AG04450 (cell line): ENCODE data around the gene UACA. TPM values are rescaled to one million over a fixed set of nuclear protein-coding genes. Genes with fewer than 3 reads are reported as not detected.

Experiments
- CTCF ChIA-PET: fragments of 300-600, 350-600 bp; formaldehyde crosslinking; extraction: SDS; loops from one replicate; lab custom pipeline; 2022; ENCODE audit warnings: antibody characterized with exemption, inconsistent platforms; lab: Charles Lee
- POLR2A ChIA-PET: fragments of 350-600 bp; formaldehyde crosslinking; extraction: SDS; loops from one replicate; lab custom pipeline; 2021; ENCODE audit warnings: antibody characterized with exemption, inconsistent platforms; lab: Yijun Ruan, JAX
- DNase-seq: peaks from one replicate; pipeline ENCODE4 v3.0.0-alpha.2; 2011; ENCODE audit warnings: low read depth, low spot score
- H3K27ac ChIP-seq: one replicate; pipeline ENCODE4 v1.5.1; 2012; ENCODE audit warnings: low read depth, low read length, control low read depth
- H3K27me3 ChIP-seq: one replicate; pipeline ENCODE4 v1.6.0; 2012; ENCODE audit warnings: low read length; ENCODE audit not compliant: control insufficient read depth, insufficient read depth
- H3K4me3 ChIP-seq: 2 replicates; pipeline ENCODE4 v1.5.1; 2011; ENCODE audit warnings: mild to moderate bottlenecking, low read depth, low read length, control low read depth
- H3K9me3 ChIP-seq: 2 replicates; pipeline ENCODE4 v1.5.1; 2012; ENCODE audit warnings: low read length; ENCODE audit not compliant: control insufficient read depth, insufficient read depth
- CTCF ChIP-seq: IDR thresholded peaks from 2 replicates; pipeline ENCODE4 v1.5.1; 2011; ENCODE audit warnings: low read depth, low read length, control low read depth, inconsistent platforms
- polyA plus RNA-seq: library from polyadenylated mRNA; depleted of rRNA; stranded (reverse); fragments of >200 nt; gene quantifications from 2 replicates; pipeline ENCODE4 v1.2.3, GENCODE V29; 2011

UACA gene
- polyA plus RNA-seq, 1 experiment = 134 TPM

- H3K4me3 ChIP-seq = no peak overlapping the region
- ChIA-PET POLR2A (no interaction called here), CTCF (interaction anchor here (1.3 to 1.8 kb wide), 2 partner anchors 35 to 67 kb away, joined by 3 to 7 read pairs; no protein-coding TSS in a partner anchor)
- H3K27me3 ChIP-seq = no peaks in the 10 kb centered on the region
- TF ChIP-seq CTCF = no peak
- no peaks in the 10 kb centered on the region for H3K9me3 ChIP-seq
- no peak overlapping the region for H3K27ac ChIP-seq
- DNase-seq = no peak
Observed at GRCh38 chr15:70757627-70758026, 5.7 kb downstream of the UACA start.

GRCh38 chr15:70754862-70755261 lies 8.5 kb downstream of the UACA start:
- POLR2A ChIA-PET = interaction anchor here (1.5 kb wide), 1 partner anchor 45 kb away, joined by 4 read pairs; no protein-coding TSS in a partner anchor
- no peaks in the 10 kb centered on the region for H3K9me3 ChIP-seq
- H3K27ac ChIP-seq = no peak overlapping the region
- DNase-seq = no peak
- no peak overlapping the region for H3K4me3 ChIP-seq
- 0 out of 2 replicates have a peak, but pooled peaks have one; percentile 3 for TF ChIP-seq CTCF
- CTCF ChIA-PET = interaction anchor here (0.5 to 2.2 kb wide), 4 partner anchors 32 to 102 kb away, joined by 3 to 18 read pairs (median 8); no protein-coding TSS in a partner anchor
- H3K27me3 ChIP-seq = no peaks in the 10 kb centered on the region

- H3K27me3 ChIP-seq = no peaks in the 10 kb centered on the region
- ChIA-PET CTCF (interaction anchor here (0.6 kb wide), 1 partner anchor 67 kb away, joined by 3 read pairs; no protein-coding TSS in a partner anchor), POLR2A (no interaction called here)
- no peak overlapping the region for H3K27ac ChIP-seq
- no peak for DNase-seq
- no peak for TF ChIP-seq CTCF
- no peak overlapping the region for H3K4me3 ChIP-seq
- H3K9me3 ChIP-seq = no peaks in the 10 kb centered on the region
Observed at GRCh38 chr15:70753101-70753829, 10.1 kb downstream of the UACA start.

- ChIA-PET POLR2A (no interaction called here), CTCF (interaction anchor here (0.6 to 1.3 kb wide), 4 partner anchors 9 to 61 kb away, joined by 3 to 4 read pairs (median 4); no protein-coding TSS in a partner anchor)
- no peak for TF ChIP-seq CTCF
- Histone ChIP-seq H3K27ac (no peak overlapping the region), H3K4me3 (no peak overlapping the region), H3K27me3 (no peaks in the 10 kb centered on the region), H3K9me3 (no peaks in the 10 kb centered on the region)
- no peak for DNase-seq
Observed at GRCh38 chr15:70752193-70752635, 11.1 kb downstream of the UACA start.
